GM21526 (cell line): ENCODE data around the gene B4GALNT4.
"Not testable (repeated sequence)": the region's sequence is repeated elsewhere in the genome, so short reads cannot be mapped to it uniquely, and the experiment has no call there.

Experiments
- ATAC-seq: cut with Tn5 transposase; IDR thresholded peaks from one replicate; pipeline ENCODE4 v1.9.1; 2021; ENCODE audit warnings: moderate library complexity; ENCODE audit not compliant: unreplicated experiment, low FRiP score

The B4GALNT4 gene

GRCh38 chr11:404551-405264, 35.4 kb downstream of the B4GALNT4 start:
- no peak for ATAC-seq

- no peak for ATAC-seq
Observed at GRCh38 chr11:405323-405953, 36.1 kb downstream of the B4GALNT4 start.

- ATAC-seq, result no peak
Observed at GRCh38 chr11:405954-406795, 36.9 kb downstream of the B4GALNT4 start.

- ATAC-seq, result peak; percentile 64
Observed at GRCh38 chr11:406796-407650, 37.7 kb downstream of the B4GALNT4 start.

- no peak for ATAC-seq
Observed at GRCh38 chr11:407651-408123, 38.4 kb downstream of the B4GALNT4 start.

- ATAC-seq, result no peak
Observed at GRCh38 chr11:408154-409007, 39.1 kb downstream of the B4GALNT4 start.

- no peak for ATAC-seq
Observed at GRCh38 chr11:409008-409599, 39.8 kb downstream of the B4GALNT4 start.

GRCh38 chr11:409600-410483, 40.5 kb downstream of the B4GALNT4 start:
- no peak for ATAC-seq

- not testable (repeated sequence) for ATAC-seq
Observed at GRCh38 chr11:410711-411110, 41.4 kb downstream of the B4GALNT4 start.

GRCh38 chr11:411520-411919, 42.2 kb downstream of the B4GALNT4 start:
- ATAC-seq, result not testable (repeated sequence)

- ATAC-seq, result no peak
Observed at GRCh38 chr11:412641-413119, 43.4 kb downstream of the B4GALNT4 start.

- no peak for ATAC-seq
Observed at GRCh38 chr11:413120-414081, 44.1 kb downstream of the B4GALNT4 start.

GRCh38 chr11:414318-414857, 45.1 kb downstream of the B4GALNT4 start:
- ATAC-seq, result no peak

GRCh38 chr11:415640-416041, 46.3 kb downstream of the B4GALNT4 start:
- no peak for ATAC-seq

GRCh38 chr11:416051-416756, 46.9 kb downstream of the B4GALNT4 start:
- ATAC-seq, result no peak
